GM18508 (cell line): ENCODE measurements around the gene ACKR3.

ENCODE experiments used
- ATAC-seq: cut with Tn5 transposase; IDR thresholded peaks from one replicate; pipeline ENCODE4 v1.9.1; 2021; ENCODE audit warnings: moderate number of reproducible peaks; ENCODE audit not compliant: insufficient read depth, unreplicated experiment

ACKR3 gene

DNA sequence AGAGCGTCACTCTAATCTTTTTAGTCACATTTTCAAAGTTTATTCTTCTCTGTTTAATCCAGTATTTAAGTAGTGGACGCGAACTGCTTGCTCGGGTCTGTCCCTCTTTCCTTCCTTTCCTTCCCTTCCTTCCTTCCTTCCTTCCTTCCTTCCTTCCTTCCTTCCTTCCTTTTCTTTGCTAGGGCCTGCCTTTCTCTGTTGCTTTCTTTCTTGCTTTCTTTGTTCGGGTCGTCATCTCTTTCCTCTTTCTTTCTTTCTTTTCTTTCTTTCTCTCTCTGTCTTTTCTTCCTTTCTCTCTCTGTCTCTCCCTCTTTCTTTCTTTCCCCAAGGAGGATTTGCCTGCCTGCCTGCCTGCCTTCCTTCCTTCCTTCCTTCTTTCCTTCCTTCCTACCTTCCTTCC is 3.0 kb upstream of the ACKR3 start:
- no peak for ATAC-seq

DNA sequence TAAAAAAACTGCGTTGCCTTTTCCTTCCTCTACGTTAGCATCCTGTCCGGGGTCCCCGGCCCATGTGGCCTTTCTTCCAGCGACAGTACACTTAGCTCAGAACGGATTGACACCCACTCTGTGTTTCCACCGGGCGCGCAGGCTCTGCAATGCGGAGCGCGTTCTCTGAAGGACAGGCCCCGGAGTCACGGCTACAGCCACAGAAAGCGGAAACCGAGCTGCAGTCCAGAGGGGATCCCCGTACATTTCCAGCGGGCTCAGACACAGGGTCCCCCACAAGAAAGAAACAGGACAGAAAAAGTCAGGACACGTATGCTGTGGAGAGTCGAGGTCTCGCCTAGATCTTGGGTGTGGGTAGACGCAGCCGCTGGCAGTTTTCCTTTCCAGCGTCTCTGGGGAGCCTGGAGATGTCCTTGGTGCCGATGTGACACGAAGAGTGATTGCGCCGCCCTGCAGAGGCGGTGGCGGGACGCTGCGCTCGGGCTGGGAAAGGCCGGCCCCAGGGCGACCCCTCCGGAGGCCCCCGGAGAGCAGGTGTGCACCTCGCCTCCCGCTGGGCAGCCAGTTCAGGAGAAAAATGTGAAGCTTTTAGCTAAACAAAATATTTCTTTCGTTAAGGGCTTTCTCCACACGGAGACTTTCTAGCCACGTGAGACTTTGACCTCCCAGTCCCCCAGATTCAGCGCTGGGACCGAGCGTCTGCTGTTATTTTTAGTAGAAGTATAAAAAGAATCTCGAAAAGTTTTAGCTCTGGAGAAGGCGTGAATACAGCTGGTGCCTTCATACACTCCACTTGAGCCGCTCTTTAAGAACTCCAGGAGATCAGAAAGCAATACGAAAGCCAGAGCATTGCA is 1.3 kb upstream of the ACKR3 start:
- no peak for ATAC-seq

DNA sequence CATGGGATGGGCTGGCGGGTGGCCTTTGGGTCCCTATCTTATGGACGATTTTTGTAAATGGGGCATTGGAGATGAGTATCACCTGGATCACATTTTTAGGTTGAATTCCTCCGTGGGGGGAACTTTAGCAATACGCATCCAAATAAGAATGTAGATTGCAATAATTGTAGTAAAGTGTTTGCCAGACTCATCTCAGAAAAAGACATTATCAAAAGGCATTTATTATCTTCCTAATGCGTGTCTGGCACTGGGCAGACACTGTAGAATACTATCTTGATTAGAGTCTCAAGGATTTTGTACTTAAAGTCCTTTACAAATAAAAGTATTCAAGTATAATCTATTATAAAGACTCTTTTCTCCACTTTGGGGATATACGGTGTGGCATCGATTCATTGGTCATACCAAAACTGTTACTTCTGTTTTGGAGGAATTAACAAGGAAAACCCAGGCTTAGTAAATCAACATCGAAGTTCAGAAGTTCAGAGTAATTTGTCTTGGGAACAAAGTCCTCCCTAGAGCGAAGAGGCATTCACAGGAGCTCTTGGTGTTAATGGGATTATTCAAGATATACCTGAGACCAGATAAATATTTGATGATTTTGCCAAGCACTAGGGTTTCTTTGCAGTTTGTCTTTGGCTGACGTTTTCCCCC is 578 bp upstream of the ACKR3 start:
- ATAC-seq = no peak

DNA sequence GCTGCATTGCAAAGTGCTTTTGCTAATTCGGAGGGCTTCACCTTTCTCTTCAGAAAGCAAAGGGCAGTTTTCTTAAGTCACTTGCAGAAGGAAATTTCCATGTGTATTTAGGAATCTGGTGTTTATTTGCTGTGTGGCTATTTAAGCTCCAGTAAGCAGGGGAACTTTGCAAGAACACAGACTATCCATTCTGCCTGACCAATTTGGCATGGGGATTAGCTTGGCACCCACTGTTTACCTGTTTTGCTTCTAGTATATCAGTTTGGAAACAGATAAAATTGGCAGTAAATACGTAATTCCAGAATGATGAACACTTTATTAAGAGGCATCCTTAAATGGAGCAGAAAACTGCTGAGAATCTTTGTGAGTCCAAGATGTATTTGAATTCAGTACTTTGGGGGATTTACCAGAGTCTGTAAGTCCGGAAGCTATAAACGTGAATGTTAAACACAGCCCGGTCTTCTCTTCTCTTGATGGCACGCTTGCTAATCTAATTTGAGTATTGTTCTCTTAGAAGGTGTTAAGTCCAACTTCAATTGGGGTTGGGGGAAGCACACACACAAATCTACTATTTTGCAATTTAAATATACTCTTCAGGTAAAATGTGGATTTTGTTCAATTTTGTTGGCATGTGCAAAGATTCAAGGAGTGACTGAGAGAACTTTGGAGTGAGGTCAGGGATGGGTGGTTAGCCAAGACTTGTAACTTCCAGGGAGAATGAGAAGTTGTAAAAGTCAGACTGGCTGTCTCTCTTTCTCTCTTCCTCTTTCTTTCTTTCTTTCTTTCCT is 650 bp downstream of the ACKR3 start:
- ATAC-seq = no peak

DNA sequence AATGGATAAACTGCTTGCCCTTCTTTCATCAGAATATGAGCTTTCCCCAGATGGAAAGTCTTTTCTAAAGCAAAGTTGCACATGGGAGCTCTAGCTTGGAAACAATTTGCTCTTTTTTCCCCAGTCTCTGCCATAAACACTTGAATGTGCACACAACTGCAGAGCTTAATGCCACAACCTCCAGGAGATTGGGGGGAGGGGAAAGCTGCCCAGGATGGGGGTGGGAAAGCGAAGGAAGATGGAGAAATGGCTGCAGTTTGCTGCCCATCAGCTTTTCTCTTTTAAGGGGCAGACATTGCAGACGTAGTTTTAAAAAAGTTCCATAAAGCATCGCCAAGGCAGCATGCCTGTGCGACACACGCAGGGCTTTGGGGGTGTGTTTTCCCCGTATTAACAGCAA is 1.5 kb downstream of the ACKR3 start:
- ATAC-seq = no peak

DNA sequence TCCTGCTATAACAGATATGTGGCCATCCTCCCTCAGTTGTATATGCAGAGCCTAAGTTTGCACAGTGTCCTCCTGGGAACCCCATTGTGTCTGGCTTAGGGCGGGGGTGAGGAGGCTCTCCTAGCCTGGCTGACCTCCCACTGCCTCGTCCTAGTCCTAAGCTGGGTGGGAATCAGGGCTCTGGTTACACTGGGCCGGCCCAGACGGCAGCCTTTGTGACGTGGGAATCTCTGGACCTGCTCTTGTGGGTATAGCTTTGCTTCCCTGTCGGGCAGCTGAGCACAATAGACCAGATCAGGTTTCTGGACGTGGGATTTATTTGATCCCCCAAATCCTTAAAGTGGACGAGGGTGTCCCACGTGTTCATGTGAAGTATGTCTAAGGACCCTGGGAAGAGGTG is 2.9 kb downstream of the ACKR3 start:
- no peak for ATAC-seq

DNA sequence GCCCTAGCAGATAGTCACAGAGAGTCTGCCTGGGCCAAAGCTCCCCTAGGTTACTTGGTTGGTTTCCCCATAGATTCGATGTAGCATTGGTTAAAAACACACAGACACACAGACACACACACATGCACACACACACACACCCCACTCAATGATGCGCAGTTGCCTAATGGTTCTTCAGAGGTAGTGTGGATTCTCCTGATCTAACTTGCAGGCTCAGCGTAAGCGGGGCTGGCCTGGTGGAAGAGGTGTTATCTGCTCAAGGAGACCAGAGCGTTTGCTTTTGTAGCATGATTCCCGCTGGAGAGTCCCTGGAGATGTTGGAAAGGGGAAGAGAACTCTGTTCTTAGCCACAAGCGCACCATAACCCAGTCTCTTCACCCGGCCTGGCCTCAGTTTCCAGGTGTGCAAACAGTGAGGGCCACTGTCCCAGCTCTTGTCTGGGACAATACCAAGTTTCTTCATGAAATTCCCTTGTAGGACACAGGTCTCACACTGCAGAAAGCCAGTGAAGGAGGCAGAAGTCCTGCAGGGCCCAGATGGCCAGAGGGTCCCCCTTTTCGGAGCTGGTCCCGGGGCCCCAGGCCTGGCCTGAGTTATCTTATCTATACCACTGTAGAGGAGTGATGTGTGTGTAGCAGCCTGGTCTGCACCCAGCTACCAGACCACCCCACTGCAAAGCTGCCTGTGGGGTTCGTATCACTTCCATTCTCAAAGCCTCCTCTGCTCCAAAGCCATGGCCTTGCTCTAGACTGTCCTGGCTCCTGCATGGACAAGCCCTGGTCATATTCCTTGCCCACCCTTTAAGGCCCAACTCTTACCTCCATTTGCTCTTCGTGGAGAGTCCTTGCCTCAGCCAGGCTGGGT is 3.7 kb downstream of the ACKR3 start:
- ATAC-seq = no peak

DNA sequence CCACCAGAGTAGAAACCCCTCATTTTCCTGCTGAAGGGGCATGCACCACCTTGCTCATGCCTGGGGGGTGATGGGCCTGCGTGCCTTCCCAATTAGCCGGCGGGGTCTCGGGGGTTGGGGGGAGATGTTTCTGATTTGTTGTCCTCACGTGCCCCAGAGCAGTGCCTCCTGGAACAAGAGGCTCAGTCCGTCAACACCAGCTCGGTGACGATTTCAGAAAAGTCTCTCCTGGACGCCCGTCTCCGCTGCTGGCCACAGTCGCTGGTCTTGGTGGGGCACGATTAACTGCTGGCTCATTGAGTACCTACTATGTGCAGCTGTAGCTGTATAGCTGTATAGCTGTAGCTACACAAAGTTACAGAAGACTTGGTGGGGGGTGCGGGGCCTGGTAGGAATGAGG is 4.4 kb downstream of the ACKR3 start:
- ATAC-seq = no peak

DNA sequence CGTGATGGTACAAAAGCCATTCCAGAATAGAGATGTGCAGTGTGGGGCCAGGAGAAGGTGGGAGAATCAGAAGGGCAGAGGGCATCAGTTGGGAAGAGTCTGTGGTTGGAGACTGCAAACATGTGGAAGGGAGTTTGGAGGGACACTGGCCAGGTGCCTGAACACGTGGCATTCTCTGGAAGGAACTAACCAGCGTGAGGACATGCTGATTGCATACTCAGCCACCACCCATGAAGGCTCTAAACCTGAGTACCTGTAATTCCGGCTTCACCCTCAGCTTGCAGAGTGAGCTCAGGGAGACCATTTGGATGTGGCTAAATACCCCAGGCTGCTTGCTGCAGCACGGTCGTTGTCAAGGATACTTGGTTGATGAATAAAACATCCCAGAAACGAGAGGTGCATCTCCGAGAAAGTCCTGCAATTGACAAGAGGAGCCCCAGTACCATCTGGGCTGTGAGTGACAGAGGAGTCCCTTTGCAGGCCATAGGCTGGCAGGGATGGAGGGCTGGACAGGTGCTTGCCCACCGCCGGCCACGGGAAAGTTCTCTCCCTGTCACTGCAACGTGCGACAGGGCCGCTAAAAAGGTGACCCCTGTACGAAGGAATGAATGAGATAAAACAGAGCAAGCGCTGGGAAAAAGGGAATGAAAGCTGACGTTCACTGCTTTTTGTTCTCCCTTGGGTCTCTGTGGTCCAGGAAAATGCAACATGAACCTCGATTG is 5.0 kb downstream of the ACKR3 start:
- ATAC-seq = no peak

DNA sequence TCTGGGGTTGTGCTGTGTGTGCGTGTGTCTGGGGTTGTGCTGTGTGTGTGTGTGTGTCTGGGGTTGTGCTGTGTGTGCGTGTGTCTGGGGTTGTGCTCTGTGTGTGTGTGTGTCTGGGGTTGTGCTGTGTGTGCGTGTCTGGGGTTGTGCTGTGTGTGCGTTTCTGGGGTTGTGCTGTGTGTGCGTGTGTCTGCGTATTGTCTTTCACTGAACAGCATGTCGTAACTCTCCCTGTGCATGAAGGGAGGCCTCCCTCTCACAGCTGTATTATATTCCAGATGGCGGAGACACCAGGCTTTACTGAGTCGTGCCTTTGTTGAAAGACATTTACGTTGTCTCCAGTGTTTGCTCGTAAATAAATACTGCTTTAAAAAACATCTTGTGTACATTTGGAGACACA is 5.9 kb downstream of the ACKR3 start:
- ATAC-seq = no peak

DNA sequence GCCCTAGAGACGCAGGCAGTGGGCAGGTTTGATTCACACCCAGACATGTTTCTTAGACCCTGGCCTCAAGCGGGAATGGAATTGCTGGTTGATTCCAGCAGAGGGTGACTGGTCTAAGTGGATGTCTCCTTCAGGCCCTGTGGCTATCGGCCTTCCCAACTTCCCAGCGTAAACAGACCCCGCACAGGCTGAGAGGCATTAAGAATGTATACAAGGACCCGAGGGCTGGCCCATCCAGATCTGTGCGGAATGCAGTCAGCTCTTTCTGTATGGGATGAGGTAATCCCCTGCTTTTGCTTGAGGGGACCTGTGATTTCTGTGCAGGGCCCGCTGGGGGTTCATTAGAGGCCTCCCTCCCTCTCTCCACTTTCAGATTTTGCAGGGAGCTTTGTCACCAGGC is 6.5 kb downstream of the ACKR3 start:
- no peak for ATAC-seq

DNA sequence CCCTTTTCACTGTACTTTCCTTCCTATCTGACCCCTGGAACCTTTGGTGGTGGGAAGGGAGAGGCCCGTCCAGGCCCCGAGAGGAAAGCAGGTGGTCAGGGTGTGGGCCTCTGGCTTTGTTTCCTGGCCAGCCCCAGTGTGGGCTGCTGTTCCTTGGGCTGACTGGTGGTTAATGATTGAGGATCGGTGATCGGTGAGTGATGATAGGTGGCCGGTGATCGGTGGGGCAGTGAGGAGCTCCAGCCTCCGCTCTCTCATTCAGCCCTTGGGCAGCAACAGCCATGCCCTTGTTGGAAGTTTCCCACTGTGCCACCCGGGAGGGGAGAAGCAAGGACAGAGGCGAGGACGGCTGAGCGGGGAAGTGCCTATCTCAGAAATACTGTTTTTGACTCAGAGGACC is 7.3 kb downstream of the ACKR3 start:
- no peak for ATAC-seq

DNA sequence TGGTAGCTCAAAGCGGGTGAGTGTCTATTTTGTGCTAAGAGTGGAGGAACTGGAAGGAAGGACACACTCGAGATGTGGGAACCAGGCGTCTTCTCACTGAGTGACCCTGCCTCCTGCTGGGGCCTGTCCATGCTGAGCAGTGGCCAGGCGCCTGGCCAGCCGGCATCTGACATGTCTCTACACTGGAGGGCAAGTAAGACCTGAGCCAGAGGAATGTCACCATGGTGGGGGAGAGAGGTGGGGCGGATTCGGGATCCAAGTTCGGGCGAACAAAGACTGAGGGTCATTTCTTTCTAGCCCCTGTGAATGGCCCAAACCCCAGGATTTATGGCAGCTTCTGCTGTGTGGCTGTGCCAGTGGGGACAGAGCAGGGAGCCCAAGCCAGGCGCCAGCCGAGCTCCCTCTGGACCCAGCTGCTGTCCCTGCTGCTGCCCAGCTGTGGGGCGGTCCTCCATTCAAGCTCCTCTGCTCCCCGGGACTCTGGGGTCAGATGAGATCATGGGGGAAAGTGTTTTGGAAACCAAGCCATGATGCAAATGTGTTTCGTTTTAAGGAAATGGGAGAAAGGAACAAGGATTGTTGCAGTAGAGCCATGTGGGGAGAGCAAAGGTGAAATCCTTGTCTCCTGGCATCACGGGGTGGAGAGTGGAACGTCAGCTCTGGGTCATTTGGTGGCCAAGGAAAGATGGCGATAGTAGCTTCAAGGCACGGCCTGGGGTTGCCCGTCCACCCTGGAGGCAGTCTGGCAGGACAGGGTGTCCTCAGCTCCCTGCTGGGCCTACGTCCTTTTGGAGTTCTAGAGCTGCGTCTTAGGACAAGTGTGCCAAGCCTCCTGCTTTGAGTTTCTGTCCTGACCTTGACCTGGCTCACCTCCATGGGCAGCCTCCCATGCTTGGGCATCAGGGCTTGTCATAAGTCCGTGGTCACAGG is 8.1 kb downstream of the ACKR3 start:
- no peak for ATAC-seq

DNA sequence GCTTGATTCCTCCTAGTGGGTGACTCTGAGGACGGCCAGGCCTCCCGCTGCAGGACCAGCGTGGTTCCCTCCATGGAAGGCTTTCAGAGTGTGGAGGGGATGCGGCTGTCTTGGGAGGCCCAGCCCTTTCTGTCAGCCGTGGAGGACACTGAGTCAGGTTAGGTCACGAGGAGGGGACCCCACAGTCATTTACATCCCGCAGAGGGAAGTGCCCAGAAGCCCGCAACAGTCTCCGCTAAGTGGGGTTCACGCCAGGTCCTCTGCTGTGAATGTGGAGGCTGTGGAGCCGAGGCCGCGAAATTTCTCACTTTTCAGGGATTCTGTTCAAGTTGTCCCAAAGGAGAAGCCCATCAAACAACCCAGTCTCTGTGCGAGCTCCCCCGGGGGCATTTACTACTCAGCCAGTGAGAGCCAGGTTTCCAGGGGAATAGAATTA is 8.8 kb downstream of the ACKR3 start:
- no peak for ATAC-seq

DNA sequence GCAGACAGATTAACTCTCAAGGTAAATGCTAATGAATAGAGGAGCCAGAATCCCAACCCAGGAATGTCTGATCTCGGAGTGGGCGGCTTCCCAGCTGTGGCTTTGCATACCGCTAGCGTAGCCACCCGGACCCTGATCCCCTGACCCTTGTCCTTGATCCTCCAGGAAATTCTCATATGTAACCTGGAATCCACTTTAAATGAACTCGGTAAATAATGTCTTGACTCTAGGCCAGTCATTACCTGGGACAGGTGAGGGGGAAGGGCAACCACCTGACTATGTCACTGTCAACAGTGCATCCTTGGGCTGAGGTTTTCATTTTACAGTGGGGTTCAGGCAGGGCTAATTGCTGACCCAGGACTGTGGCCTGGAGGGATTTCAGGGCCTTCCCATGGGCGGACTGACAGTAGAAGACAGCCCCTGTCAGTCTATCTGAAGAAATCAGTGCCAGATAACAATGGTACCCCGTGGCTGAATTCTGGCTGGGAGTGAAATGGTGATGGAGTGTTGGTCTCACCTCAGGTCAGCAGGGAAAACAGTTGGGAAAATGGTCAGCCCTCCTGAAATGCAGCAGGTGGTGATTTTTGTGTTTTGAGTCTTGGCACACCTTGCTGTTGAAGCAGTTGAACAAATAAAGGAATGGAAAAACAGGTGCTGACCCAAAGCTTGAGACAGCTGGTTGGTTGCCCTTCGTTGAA is 9.6 kb downstream of the ACKR3 start:
- ATAC-seq = no peak

DNA sequence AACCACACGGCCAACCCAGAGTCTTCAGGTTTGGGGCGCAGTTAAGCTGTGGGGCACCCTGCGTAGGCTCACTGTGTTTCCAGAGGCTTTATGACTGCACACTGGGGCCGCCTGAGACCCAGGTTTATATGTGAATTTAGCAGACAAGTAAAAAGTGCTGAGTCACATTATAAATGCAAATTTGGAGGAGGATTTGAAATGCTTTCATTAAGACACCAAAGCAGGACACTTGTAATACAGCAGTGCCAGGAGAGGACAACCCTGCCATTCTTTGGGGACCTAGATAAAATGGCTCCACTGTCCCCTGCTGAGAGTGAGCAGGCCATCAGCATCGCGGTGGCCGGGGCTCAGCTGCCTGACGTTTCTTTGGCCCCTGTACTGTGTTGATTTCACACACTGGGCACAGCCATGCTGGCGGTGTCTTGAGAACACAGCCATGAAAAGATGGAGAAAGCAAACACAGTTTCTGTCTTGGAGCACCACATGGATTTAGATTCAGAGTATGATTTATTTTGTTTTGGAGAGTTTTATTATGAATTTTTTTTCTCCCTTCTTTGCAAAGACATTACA is 10.2 kb downstream of the ACKR3 start:
- ATAC-seq = no peak

DNA sequence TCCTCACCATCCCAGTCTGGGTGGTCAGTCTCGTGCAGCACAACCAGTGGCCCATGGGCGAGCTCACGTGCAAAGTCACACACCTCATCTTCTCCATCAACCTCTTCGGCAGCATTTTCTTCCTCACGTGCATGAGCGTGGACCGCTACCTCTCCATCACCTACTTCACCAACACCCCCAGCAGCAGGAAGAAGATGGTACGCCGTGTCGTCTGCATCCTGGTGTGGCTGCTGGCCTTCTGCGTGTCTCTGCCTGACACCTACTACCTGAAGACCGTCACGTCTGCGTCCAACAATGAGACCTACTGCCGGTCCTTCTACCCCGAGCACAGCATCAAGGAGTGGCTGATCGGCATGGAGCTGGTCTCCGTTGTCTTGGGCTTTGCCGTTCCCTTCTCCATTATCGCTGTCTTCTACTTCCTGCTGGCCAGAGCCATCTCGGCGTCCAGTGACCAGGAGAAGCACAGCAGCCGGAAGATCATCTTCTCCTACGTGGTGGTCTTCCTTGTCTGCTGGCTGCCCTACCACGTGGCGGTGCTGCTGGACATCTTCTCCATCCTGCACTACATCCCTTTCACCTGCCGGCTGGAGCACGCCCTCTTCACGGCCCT is 11.2 kb downstream of the ACKR3 start:
- ATAC-seq = no peak
